Neural cell (in vitro differentiated cells): Measurements from ENCODE around the gene ANO4. TPM values are rescaled to one million over a fixed set of nuclear protein-coding genes. Genes with fewer than 3 reads are reported as not detected.

ENCODE experiments used
- H2AFZ ChIP-seq: fragments of 200-600, 300-800 bp; sonication (generic), shearing (Covaris generic); 2 replicates; pipeline ENCODE4 v1.6.0; 2014; ENCODE audit warnings: low read depth, mild to moderate bottlenecking, antibody characterized with exemption, low read length, moderate library complexity
- H3F3A ChIP-seq: fragments of 200-600 bp; shearing (Covaris generic); 2 replicates; pipeline ENCODE4 v1.6.1; 2016; ENCODE audit warnings: mild to moderate bottlenecking, moderate library complexity, mixed read lengths, antibody characterized with exemption, low read length; ENCODE audit not compliant: insufficient read depth, poor library complexity, severe bottlenecking
- H3K27ac ChIP-seq: fragments of 200-600, 300-800 bp; sonication (generic), shearing (Covaris generic); 2 replicates; pipeline ENCODE4 v1.5.1; 2014; ENCODE audit warnings: mild to moderate bottlenecking, low read length, moderate library complexity
- H3K27me3 ChIP-seq: fragments of 300-800, 200-600 bp; sonication (generic), shearing (Covaris generic); 2 replicates; pipeline ENCODE4 v1.6.0; 2014; ENCODE audit warnings: mild to moderate bottlenecking, low read depth, low read length, moderate library complexity; ENCODE audit not compliant: insufficient read depth
- H3K36me3 ChIP-seq: fragments of 300-800, 200-600 bp; sonication (generic), shearing (Covaris generic); 2 replicates; pipeline ENCODE4 v1.5.1; 2014; ENCODE audit warnings: mild to moderate bottlenecking, antibody characterized with exemption, low read length, moderate library complexity; ENCODE audit not compliant: insufficient read depth
- H3K4me2 ChIP-seq: fragments of 300-800, 200-600 bp; sonication (generic), shearing (Covaris generic); 2 replicates; pipeline ENCODE4 v1.6.0; 2014; ENCODE audit warnings: mild to moderate bottlenecking, low read length
- H3K4me3 ChIP-seq: fragments of 300-800, 200-600 bp; sonication (generic), shearing (Covaris generic); 2 replicates; pipeline ENCODE4 v1.5.1; 2014; ENCODE audit warnings: mild to moderate bottlenecking, low read length, moderate library complexity
- H3K79me2 ChIP-seq: fragments of 200-600 bp; shearing (Covaris generic); replicated peaks from 2 replicates; pipeline ENCODE4 v1.6.0; 2014; ENCODE audit warnings: mild to moderate bottlenecking, low read length, moderate library complexity; ENCODE audit not compliant: insufficient read depth
- H3K9ac ChIP-seq: fragments of 300-800, 200-600 bp; sonication (generic), shearing (Covaris generic); 2 replicates; pipeline ENCODE4 v1.6.1; 2016; ENCODE audit warnings: mild to moderate bottlenecking, low read length, mixed read lengths
- H3K9me2 ChIP-seq: fragments of 200-600 bp; shearing (Covaris generic); 2 replicates; pipeline ENCODE4 v1.6.1; 2016; ENCODE audit warnings: mild to moderate bottlenecking, low read length, mixed read lengths; ENCODE audit not compliant: insufficient read depth
- H3K9me3 ChIP-seq: fragments of 200-600, 300-800 bp; sonication (generic), shearing (Covaris generic); 2 replicates; pipeline ENCODE4 v1.6.1; 2016; ENCODE audit warnings: mild to moderate bottlenecking, mixed run types, low read length, moderate library complexity, mixed read lengths
- H4K20me1 ChIP-seq: fragments of 200-600 bp; shearing (Covaris generic); 2 replicates; pipeline ENCODE4 v1.6.1; 2016; ENCODE audit warnings: mild to moderate bottlenecking, mixed run types; ENCODE audit not compliant: insufficient read depth
- CTCF ChIP-seq: fragments of 450-650 bp; IDR thresholded peaks from 2 replicates; pipeline ENCODE4 v1.5.1; 2014; ENCODE audit warnings: antibody characterized with exemption, mild to moderate bottlenecking, moderate library complexity; ENCODE audit not compliant: poor library complexity, severe bottlenecking
- EP300 ChIP-seq: fragments of 450-650 bp; conservative IDR thresholded peaks from 2 replicates; pipeline ENCODE4 v1.6.1; 2014; ENCODE audit warnings: antibody characterized with exemption, mild to moderate bottlenecking, moderate library complexity; ENCODE audit not compliant: poor library complexity, severe bottlenecking
- EZH2 ChIP-seq: fragments of 200-600, 300-800 bp; shearing (Covaris generic), sonication (generic); IDR thresholded peaks from 2 replicates; pipeline ENCODE4 v1.6.1; 2014; ENCODE audit warnings: antibody characterized with exemption, low read length, borderline replicate concordance, mild to moderate bottlenecking; ENCODE audit not compliant: insufficient read depth, poor library complexity, severe bottlenecking
- MXI1 ChIP-seq: fragments of 450-650 bp; conservative IDR thresholded peaks from 2 replicates; pipeline ENCODE4 v1.6.1; 2014; ENCODE audit warnings: antibody characterized with exemption, mild to moderate bottlenecking; ENCODE audit not compliant: poor library complexity, severe bottlenecking
- POLR2AphosphoS5 ChIP-seq: IDR thresholded peaks from 2 replicates; pipeline ENCODE4 v1.6.1; 2012
- RAD21 ChIP-seq: fragments of 450-650 bp; conservative IDR thresholded peaks from 2 replicates; pipeline ENCODE4 v1.6.1; 2014; ENCODE audit warnings: antibody characterized with exemption, mild to moderate bottlenecking, moderate library complexity
- REST ChIP-seq: IDR thresholded peaks from 2 replicates; pipeline ENCODE4 v1.6.1; 2012; ENCODE audit warnings: borderline replicate concordance
- SMC3 ChIP-seq: fragments of 450-650 bp; conservative IDR thresholded peaks from 2 replicates; pipeline ENCODE4 v1.6.1; 2014; ENCODE audit warnings: antibody characterized with exemption, mild to moderate bottlenecking, moderate library complexity; ENCODE audit not compliant: poor library complexity
- TAF1 ChIP-seq: IDR thresholded peaks from 2 replicates; pipeline ENCODE4 v1.6.1; 2012; ENCODE audit warnings: low read depth
- polyA plus RNA-seq: library from polyadenylated mRNA; depleted of rRNA; stranded (reverse); fragments of >200 nt; gene quantifications from 2 replicates; pipeline ENCODE4 v1.2.3, GENCODE V29; 2014

ANO4 gene
- polyA plus RNA-seq, 1 donor from 2014 or later: 11.1 TPM

GRCh38 chr12:100808777-100809176 is 14.2 kb downstream of the ANO4 start:
- no peaks in the 10 kb centered on the region for H3K36me3 ChIP-seq
- no peak overlapping the region for H3K4me3 ChIP-seq
- no peak overlapping the region for H3K27ac ChIP-seq
- H3K27me3 ChIP-seq: no peaks in the 10 kb centered on the region
- no peak overlapping the region for H3K9ac ChIP-seq
- no peak overlapping the region for H3K4me2 ChIP-seq
- no peaks in the 10 kb centered on the region for H4K20me1 ChIP-seq
- no peaks in the 10 kb centered on the region for H3K9me2 ChIP-seq
- H2AFZ ChIP-seq: no peak overlapping the region
- H3K9me3 ChIP-seq: no peaks in the 10 kb centered on the region
- H3K79me2 ChIP-seq: no peaks in the 10 kb centered on the region
- H3F3A ChIP-seq: no peaks in the 10 kb centered on the region
- no peak for TF ChIP-seq TAF1
- TF ChIP-seq REST: no peak

GRCh38 chr12:100820314-100820713 is 25.7 kb downstream of the ANO4 start:
- Histone ChIP-seq H3K27ac (no peak overlapping the region), H2AFZ (no peak overlapping the region), H3K4me2 (no peak overlapping the region), H3K79me2 (no peaks in the 10 kb centered on the region), H3K9me3 (no peaks in the 10 kb centered on the region), H3K9me2 (no peaks in the 10 kb centered on the region), H3K9ac (no peak overlapping the region), H3K4me3 (no peak overlapping the region), H4K20me1 (no peaks in the 10 kb centered on the region), H3F3A (no peaks in the 10 kb centered on the region), H3K27me3 (no peaks in the 10 kb centered on the region), H3K36me3 (no peaks in the 10 kb centered on the region)
- TF ChIP-seq MXI1 (no peak), RAD21 (no peak), REST (no peak), EZH2 (no peak), TAF1 (no peak), SMC3 (no peak), CTCF (no peak), POLR2AphosphoS5 (no peak), EP300 (no peak)
